Right lobe of liver (tissue), 4 donors: Measurements from ENCODE around the gene TSHZ1.

Experiments
- CTCF ChIP-seq, 4 donors: fragments of 200-600 bp in 3 of 4; fragments of 450-650 bp in 1 of 4; IDR thresholded peaks; one replicate each; pipeline versions ENCODE4 v1.5.1 to v1.8.0; 2016 to 2022; ENCODE audit warnings: antibody characterized with exemption in 4 of 4, mild to moderate bottlenecking in 2 of 4
- POLR2A ChIP-seq: fragments of 450-650 bp; IDR thresholded peaks from one replicate; pipeline ENCODE4 v1.6.1; 2017; ENCODE audit warnings: antibody characterized with exemption, mild to moderate bottlenecking
- donor health status: DM: no; HTN: no; CAD: no.
- donor health status: DM: no; HTN: no; CAD: no.
- donor health status: DM: no; HTN: yes; CAD: no.

- TF ChIP-seq POLR2A (no peak), CTCF (IDR thresholded peaks at IDR 0.05) (no peak)
These were observed 992 bp downstream of the TSHZ1 start for GRCh38 chr18:75211626-75211952.
